Calu3 (cell line): ENCODE measurements around the gene PGC. TPM values are rescaled to one million over a fixed set of nuclear protein-coding genes. Genes with fewer than 3 reads are reported as not detected.

Experiments used
- BruUV-seq: library from RNA; stranded (reverse); fragments of 400-500 nt; replicated peaks from 2 replicates; lab custom pipeline; 2021; lab: Mats Ljungman, UMichigan
- CTCF ChIA-PET: fragments of 300-600 bp; sonication (Branson Sonifier 250); formaldehyde crosslinking; loops from one replicate; lab custom pipeline; 2022; ENCODE audit warnings: antibody characterized with exemption; lab: Charles Lee
- DNase-seq: peaks from one replicate; pipeline ENCODE4 v3.0.0; 2022
- H3K27ac Mint-ChIP-seq: one replicate; pipeline ENCODE4 v1.8.0; 2022; ENCODE audit warnings: mixed read lengths; ENCODE audit not compliant: unreplicated experiment
- H3K27me3 Mint-ChIP-seq: one replicate; pipeline ENCODE4 v1.8.0; 2022; ENCODE audit warnings: mixed read lengths; ENCODE audit not compliant: unreplicated experiment
- H3K36me3 Mint-ChIP-seq: one replicate; pipeline ENCODE4 v1.8.0; 2022; ENCODE audit warnings: mild to moderate bottlenecking, moderate library complexity, mixed read lengths; ENCODE audit not compliant: insufficient read depth, unreplicated experiment
- H3K4me1 Mint-ChIP-seq: one replicate; pipeline ENCODE4 v1.8.0; 2022; ENCODE audit warnings: mild to moderate bottlenecking, low read depth, mixed read lengths; ENCODE audit not compliant: unreplicated experiment
- H3K4me3 Mint-ChIP-seq: one replicate; pipeline ENCODE4 v1.8.0; 2022; ENCODE audit warnings: mild to moderate bottlenecking, low read depth, moderate library complexity, mixed read lengths; ENCODE audit not compliant: unreplicated experiment
- H3K9me3 Mint-ChIP-seq: one replicate; pipeline ENCODE4 v1.8.0; 2022; ENCODE audit warnings: low read depth, mixed read lengths; ENCODE audit not compliant: unreplicated experiment
- intact Hi-C: fragments of 100-400 bp; cut with micrococcal nuclease; formaldehyde crosslinking; loops from one replicate; pipeline ENCODE4 v1.10.0; 2022; ENCODE audit not compliant: unreplicated experiment
- total RNA-seq: library from RNA; stranded (reverse); gene quantifications from 2 replicates; pipeline ENCODE4 v1.2.3, GENCODE V29; 2022
- TF ChIP-seq, protein P1 (sequence below): fragments of 200-600 bp; IDR thresholded peaks from one replicate; pipeline ENCODE4 v1.8.0; 2022; ENCODE audit warnings: antibody characterized with exemption; ENCODE audit not compliant: unreplicated experiment

PGC gene
- total RNA-seq, 1 experiment from 2014 or later: not detected

DNA sequence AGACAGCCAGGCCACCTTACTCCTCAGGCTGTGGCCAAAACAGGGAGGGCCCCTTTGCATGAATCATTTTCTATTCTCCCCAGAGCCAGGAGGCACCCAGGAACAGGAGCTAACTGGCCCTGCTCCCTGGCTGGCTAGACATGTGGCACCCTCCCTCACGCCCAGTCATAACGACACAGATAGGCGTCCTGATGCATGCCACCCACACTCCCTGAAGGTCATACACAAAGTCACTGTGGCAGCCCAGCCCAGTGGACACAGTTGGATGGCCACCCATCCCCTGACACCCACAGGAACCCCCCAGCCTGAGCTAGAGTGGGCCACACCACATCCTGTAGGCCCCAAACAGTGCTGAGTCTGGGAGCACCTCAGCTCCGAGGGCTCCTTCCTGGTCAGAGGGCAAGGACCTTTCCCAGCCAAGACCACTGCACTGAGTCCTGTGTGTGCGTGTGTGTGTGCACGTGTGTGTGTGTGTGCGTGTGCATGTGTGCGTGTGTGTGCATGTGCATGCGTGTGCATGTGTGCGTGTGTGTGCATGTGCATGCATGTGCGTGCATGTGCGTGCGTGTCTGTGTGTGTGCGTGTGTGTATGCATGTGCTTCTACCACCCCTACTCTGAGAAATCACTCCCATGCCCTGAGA is 33.4 kb downstream of the PGC start:
- H3K36me3 Mint-ChIP-seq: no peaks in the 10 kb centered on the region
- CTCF ChIA-PET: interaction anchor here (0.6 to 2.9 kb wide), 10 partner anchors 9 to 346 kb away, joined by 3 to 22 read pairs (median 5); partner anchors contain the start of gene TFEB
- H3K27me3 Mint-ChIP-seq: no peaks in the 10 kb centered on the region
- DNase-seq: peak; percentile 54
- H3K4me3 Mint-ChIP-seq: peak overlapping the region; percentile 8
- intact Hi-C loops: no loop called here
- no TSS peak for BruUV-seq
- TF ChIP-seq, protein P1, sequence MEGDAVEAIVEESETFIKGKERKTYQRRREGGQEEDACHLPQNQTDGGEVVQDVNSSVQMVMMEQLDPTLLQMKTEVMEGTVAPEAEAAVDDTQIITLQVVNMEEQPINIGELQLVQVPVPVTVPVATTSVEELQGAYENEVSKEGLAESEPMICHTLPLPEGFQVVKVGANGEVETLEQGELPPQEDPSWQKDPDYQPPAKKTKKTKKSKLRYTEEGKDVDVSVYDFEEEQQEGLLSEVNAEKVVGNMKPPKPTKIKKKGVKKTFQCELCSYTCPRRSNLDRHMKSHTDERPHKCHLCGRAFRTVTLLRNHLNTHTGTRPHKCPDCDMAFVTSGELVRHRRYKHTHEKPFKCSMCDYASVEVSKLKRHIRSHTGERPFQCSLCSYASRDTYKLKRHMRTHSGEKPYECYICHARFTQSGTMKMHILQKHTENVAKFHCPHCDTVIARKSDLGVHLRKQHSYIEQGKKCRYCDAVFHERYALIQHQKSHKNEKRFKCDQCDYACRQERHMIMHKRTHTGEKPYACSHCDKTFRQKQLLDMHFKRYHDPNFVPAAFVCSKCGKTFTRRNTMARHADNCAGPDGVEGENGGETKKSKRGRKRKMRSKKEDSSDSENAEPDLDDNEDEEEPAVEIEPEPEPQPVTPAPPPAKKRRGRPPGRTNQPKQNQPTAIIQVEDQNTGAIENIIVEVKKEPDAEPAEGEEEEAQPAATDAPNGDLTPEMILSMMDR: no peak
- H3K4me1 Mint-ChIP-seq: peaks cover 39% of the 10 kb centered on the region
- H3K27ac Mint-ChIP-seq: no peak overlapping the region
- H3K9me3 Mint-ChIP-seq: no peaks in the 10 kb centered on the region

DNA sequence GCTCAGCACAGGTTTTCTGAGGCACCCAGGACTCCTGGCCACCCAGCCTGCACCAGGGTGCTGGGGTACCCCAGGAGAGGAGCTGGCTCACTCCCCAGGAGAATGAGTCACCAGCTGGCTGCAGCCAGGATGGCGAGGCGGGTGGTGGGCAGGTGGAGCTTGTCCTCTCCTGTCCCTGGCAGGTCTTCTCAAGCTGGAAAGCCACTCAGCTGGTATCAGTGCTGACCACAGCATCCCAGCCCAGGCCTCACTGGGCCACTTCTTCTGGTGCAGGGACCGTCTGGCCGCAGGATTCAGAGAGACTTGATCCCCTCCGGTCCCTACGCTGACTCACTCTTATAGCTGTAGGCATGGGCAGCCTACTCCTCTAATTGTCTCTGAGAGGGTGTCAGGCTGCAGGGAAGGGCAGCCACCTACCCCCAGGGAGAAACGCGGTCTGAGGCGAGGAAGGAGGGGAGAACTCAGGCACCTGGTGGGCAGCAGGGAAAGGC is 34.0 kb downstream of the PGC start:
- CTCF ChIA-PET: interaction anchor here (0.6 to 2.9 kb wide), 12 partner anchors 8 to 346 kb away, joined by 3 to 22 read pairs (median 4); partner anchors contain the start of gene TFEB
- Mint-ChIP-seq H3K4me1 (peaks cover 39% of the 10 kb centered on the region), H3K4me3 (peak overlapping the region; percentile 8), H3K27ac (no peak overlapping the region), H3K9me3 (no peaks in the 10 kb centered on the region), H3K36me3 (no peaks in the 10 kb centered on the region), H3K27me3 (no peaks in the 10 kb centered on the region)
- no TSS peak for BruUV-seq
- intact Hi-C loops: no loop called here
- peak; percentile 85 for DNase-seq
- TF ChIP-seq, protein P1: no peak

DNA sequence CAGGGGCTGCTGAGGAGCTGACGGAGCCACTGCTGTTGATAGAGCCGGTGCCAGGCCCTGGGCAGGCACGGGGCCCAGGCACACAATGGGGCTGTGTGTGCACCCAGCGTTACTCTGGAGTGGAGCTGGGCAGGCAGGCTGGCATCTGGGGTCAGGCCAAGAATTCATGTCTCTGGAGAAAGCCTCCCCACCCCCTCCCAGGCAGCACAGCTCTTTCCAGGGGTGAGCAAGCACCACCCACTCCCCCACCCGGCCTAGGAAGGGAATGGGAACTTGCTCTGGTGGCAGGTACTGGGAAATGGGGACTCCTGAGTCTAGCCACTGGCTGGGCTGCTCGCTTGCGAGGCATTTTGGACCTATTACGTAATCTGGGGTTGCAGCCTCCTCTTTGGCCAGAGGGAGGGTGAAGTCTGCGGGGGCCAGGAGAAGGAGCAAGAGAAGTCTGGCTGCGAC is 34.5 kb downstream of the PGC start:
- BruUV-seq: no TSS peak

DNA sequence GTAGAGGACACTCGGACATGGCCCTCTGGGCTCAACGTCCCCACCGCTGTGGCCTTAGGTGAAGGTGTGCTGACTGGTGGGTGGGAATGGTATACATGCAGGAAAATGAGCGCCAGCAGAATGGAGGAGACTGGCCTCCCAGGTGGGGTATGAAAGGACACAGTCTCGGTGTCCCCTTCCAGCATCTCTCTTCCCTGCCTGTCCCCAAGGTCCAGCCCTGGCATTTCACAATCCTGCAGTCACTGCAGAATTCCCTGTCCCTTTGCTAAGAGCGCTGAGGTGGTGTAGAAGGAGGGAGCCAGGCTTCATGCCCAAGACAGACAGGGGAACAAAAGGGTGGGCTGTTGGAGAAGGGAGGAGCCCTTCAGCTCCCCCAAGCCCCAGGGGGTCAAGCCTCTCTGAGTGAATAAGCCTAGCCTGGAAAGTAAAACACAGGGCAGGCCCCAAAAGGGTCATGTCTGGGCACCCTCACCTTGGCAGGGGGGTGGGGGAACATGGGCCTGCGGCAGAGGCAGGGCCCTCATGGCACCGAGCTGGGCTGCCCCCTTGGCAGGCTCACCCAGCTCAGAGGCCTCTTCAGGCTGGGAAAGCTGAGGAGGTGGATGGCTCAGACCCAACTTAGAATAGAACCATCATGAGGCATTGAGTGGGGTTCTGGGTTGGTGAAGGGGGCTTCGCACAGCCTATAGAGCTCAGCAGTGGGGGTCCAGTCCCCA is 35.7 kb downstream of the PGC start:
- no peaks in the 10 kb centered on the region for H3K36me3 Mint-ChIP-seq
- H3K9me3 Mint-ChIP-seq: no peaks in the 10 kb centered on the region
- no peak overlapping the region for H3K27ac Mint-ChIP-seq
- no peak overlapping the region for H3K4me3 Mint-ChIP-seq
- BruUV-seq: no TSS peak
- intact Hi-C loops: no loop called here
- TF ChIP-seq, protein P1: no peak
- DNase-seq: no peak
- no peaks in the 10 kb centered on the region for H3K27me3 Mint-ChIP-seq
- peaks cover 31% of the 10 kb centered on the region for H3K4me1 Mint-ChIP-seq
- CTCF ChIA-PET: interaction anchor here (2.9 kb wide), 1 partner anchor 23 kb away, joined by 22 read pairs; the partner anchor contains the start of gene TFEB

More for the DNA sequence above, 34.5 kb downstream of the PGC start:
- H3K27me3 Mint-ChIP-seq: no peaks in the 10 kb centered on the region
- no peak overlapping the region for H3K27ac Mint-ChIP-seq
- H3K9me3 Mint-ChIP-seq: no peaks in the 10 kb centered on the region
- intact Hi-C loops: no loop called here
- CTCF ChIA-PET: interaction anchor here (0.9 to 2.9 kb wide), 9 partner anchors 10 to 345 kb away, joined by 3 to 22 read pairs (median 5); partner anchors contain the start of gene TFEB
- peaks cover 37% of the 10 kb centered on the region for H3K4me1 Mint-ChIP-seq
- DNase-seq: peak; percentile 83
- H3K4me3 Mint-ChIP-seq: peak overlapping the region; percentile 8
- TF ChIP-seq, protein P1: no peak
- H3K36me3 Mint-ChIP-seq: no peaks in the 10 kb centered on the region
